HEK293 (cell line): ENCODE data around the gene KLHDC3.

Experiments used
- CTCF ChIA-PET: fragments of 350-600 bp; formaldehyde crosslinking; extraction: SDS; loops from one replicate; lab custom pipeline; 2021; ENCODE audit warnings: antibody characterized with exemption; lab: Yijun Ruan, JAX
- POLR2A ChIA-PET: fragments of 300-600 bp; formaldehyde crosslinking; extraction: SDS; loops from one replicate; lab custom pipeline; 2020; ENCODE audit warnings: antibody characterized with exemption, inconsistent platforms; lab: Yijun Ruan, JAX
- H3K27ac ChIP-seq: fragments of 200-500 bp; sonication (Bioruptor generic); 2 replicates; pipeline ENCODE4 v1.5.1; 2014; ENCODE audit warnings: low read depth, low read length, control low read depth, inconsistent platforms; ENCODE audit errors: extremely low read depth
- H3K36me3 ChIP-seq, 2 experiments: fragments of 200-500 bp in 1 of 2; sonication (Bioruptor generic) in 1 of 2; 1 replicate in 1 of 2; 2 replicates in 1 of 2; pipeline ENCODE4 v1.5.1; 2014 to 2017; ENCODE audit warnings: inconsistent platforms in 2 of 2, low read length in 2 of 2; ENCODE audit not compliant: control insufficient read depth in 2 of 2, insufficient read depth in 1 of 2
- H3K4me1 ChIP-seq: fragments of 200-500 bp; sonication (Bioruptor generic); 2 replicates; pipeline ENCODE4 v1.5.1; 2014; ENCODE audit warnings: mild to moderate bottlenecking, low read length, inconsistent platforms; ENCODE audit not compliant: control insufficient read depth, insufficient read depth
- H3K4me3 ChIP-seq: 2 replicates; pipeline ENCODE4 v1.5.1; 2011; ENCODE audit warnings: low read depth, mild to moderate bottlenecking, control low read depth, low read length, moderate library complexity
- H3K9me3 ChIP-seq: fragments of 200-500 bp; sonication (Bioruptor generic); 2 replicates; pipeline ENCODE4 v1.5.1; 2014; ENCODE audit warnings: low read depth, low read length, inconsistent platforms; ENCODE audit not compliant: control insufficient read depth, insufficient read depth
- HIC1 ChIP-seq: fragments of 450-650 bp; formaldehyde crosslinking; IDR thresholded peaks from 2 replicates; pipeline ENCODE4 v1.5.1; 2016; ENCODE audit warnings: missing biosample characterization, missing genetic modification characterization
- KLF1 ChIP-seq: fragments of 450-650 bp; formaldehyde crosslinking; IDR thresholded peaks from 2 replicates; pipeline ENCODE4 v1.5.1; 2016; ENCODE audit warnings: missing biosample characterization, missing genetic modification characterization
- KLF7 ChIP-seq: fragments of 450-650 bp; formaldehyde crosslinking; IDR thresholded peaks from 2 replicates; pipeline ENCODE4 v1.5.1; 2016; ENCODE audit warnings: missing biosample characterization, missing genetic modification characterization, borderline replicate concordance
- MEIS1 ChIP-seq: sonication (generic); formaldehyde crosslinking; IDR thresholded peaks from 2 replicates; pipeline ENCODE4 v1.8.1; 2022; ENCODE audit warnings: missing genetic modification reagents, mild to moderate bottlenecking, borderline replicate concordance
- ZNF341 ChIP-seq: fragments of 450-650 bp; formaldehyde crosslinking; IDR thresholded peaks from 2 replicates; pipeline ENCODE4; 2016; ENCODE audit warnings: low read depth, missing biosample characterization, missing genetic modification characterization
- ZNF423 ChIP-seq: fragments of 450-650 bp; formaldehyde crosslinking; IDR thresholded peaks from 2 replicates; pipeline ENCODE4 v1.5.1; 2016; ENCODE audit warnings: missing biosample characterization, missing genetic modification characterization
- ZNF777 ChIP-seq: fragments of 450-650 bp; formaldehyde crosslinking; IDR thresholded peaks from 2 replicates; pipeline ENCODE4 v1.5.1; 2017; ENCODE audit warnings: missing biosample characterization, missing genetic modification characterization, borderline replicate concordance
- ZNF785 ChIP-seq: fragments of 450-650 bp; formaldehyde crosslinking; IDR thresholded peaks from 2 replicates; pipeline ENCODE4 v1.5.1; 2016; ENCODE audit warnings: missing biosample characterization, missing genetic modification characterization
- ZNF843 ChIP-seq: fragments of 450-650 bp; formaldehyde crosslinking; IDR thresholded peaks from 2 replicates; pipeline ENCODE4 v1.5.1; 2016; ENCODE audit warnings: missing biosample characterization, missing genetic modification characterization
- ZSCAN30 ChIP-seq: fragments of 450-650 bp; IDR thresholded peaks from 2 replicates; pipeline ENCODE4 v1.5.1; 2018; ENCODE audit warnings: missing biosample characterization, mild to moderate bottlenecking, missing genetic modification characterization, moderate library complexity
- TF ChIP-seq, protein P1 (sequence below): fragments of 450-650 bp; formaldehyde crosslinking; IDR thresholded peaks from 2 replicates; pipeline ENCODE4 v1.5.1; 2016; ENCODE audit warnings: missing biosample characterization, missing genetic modification characterization
- TF ChIP-seq, protein P2 (sequence below): fragments of 450-650 bp; formaldehyde crosslinking; IDR thresholded peaks from 2 replicates; pipeline ENCODE4 v1.5.1; 2016; ENCODE audit warnings: missing biosample characterization, missing genetic modification characterization, low read depth
- TF ChIP-seq, protein P3 (sequence below): sonication (generic); formaldehyde crosslinking; IDR thresholded peaks from 2 replicates; pipeline ENCODE4 v1.8.1; 2022; ENCODE audit warnings: mild to moderate bottlenecking, moderate library complexity, missing genetic modification reagents
- TF ChIP-seq, protein P4 (sequence below): fragments of 450-650 bp; formaldehyde crosslinking; IDR thresholded peaks from 2 replicates; pipeline ENCODE4 v1.5.1; 2017; ENCODE audit warnings: missing biosample characterization, missing genetic modification characterization

The KLHDC3 gene

GRCh38 chr6:43047998-43048397 lies 33.9 kb downstream of the KLHDC3 start:
- TF ChIP-seq ZNF341 (tag by site-specific recombination) (no peak), ZNF843 (tag by site-specific recombination) (no peak), KLF7 (tag by site-specific recombination) (no peak), ZNF423 (tag by site-specific recombination) (no peak), HIC1 (no peak), ZSCAN30 (tag by site-specific recombination) (no peak), KLF1 (tag by site-specific recombination) (no peak)
- TF ChIP-seq, protein P1, sequence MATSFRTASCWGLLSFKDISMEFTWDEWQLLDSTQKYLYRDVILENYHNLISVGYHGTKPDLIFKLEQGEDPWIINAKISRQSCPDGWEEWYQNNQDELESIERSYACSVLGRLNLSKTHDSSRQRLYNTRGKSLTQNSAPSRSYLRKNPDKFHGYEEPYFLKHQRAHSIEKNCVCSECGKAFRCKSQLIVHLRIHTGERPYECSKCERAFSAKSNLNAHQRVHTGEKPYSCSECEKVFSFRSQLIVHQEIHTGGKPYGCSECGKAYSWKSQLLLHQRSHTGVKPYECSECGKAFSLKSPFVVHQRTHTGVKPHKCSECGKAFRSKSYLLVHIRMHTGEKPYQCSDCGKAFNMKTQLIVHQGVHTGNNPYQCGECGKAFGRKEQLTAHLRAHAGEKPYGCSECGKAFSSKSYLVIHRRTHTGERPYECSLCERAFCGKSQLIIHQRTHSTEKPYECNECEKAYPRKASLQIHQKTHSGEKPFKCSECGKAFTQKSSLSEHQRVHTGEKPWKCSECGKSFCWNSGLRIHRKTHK (tag by site-specific recombination), result no peak
- TF ChIP-seq, protein P2, sequence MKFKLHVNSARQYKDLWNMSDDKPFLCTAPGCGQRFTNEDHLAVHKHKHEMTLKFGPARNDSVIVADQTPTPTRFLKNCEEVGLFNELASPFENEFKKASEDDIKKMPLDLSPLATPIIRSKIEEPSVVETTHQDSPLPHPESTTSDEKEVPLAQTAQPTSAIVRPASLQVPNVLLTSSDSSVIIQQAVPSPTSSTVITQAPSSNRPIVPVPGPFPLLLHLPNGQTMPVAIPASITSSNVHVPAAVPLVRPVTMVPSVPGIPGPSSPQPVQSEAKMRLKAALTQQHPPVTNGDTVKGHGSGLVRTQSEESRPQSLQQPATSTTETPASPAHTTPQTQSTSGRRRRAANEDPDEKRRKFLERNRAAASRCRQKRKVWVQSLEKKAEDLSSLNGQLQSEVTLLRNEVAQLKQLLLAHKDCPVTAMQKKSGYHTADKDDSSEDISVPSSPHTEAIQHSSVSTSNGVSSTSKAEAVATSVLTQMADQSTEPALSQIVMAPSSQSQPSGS (tag by site-specific recombination), result no peak
- TF ChIP-seq, protein P3, sequence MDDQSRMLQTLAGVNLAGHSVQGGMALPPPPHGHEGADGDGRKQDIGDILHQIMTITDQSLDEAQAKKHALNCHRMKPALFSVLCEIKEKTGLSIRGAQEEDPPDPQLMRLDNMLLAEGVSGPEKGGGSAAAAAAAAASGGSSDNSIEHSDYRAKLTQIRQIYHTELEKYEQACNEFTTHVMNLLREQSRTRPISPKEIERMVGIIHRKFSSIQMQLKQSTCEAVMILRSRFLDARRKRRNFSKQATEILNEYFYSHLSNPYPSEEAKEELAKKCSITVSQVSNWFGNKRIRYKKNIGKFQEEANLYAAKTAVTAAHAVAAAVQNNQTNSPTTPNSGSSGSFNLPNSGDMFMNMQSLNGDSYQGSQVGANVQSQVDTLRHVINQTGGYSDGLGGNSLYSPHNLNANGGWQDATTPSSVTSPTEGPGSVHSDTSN (CRISPR knock-in tag), result no peak
- Histone ChIP-seq H3K9me3 (no peaks in the 10 kb centered on the region), H3K36me3 (peaks cover 10 to 87% of the 10 kb centered on the region in 2 experiments; a peak in 2 of 3 replicates), H3K27ac (no peak overlapping the region), H3K4me1 (no peaks in the 10 kb centered on the region), H3K4me3 (no peak overlapping the region)
- CTCF ChIA-PET, result interaction anchor here (0.6 to 2.0 kb wide), 3 partner anchors 21 to 146 kb away, joined by 3 to 16 read pairs (median 3); no protein-coding TSS in a partner anchor
- POLR2A ChIA-PET, result interaction anchor here (1.1 to 3.5 kb wide), 3 partner anchors 11 to 119 kb away, joined by 3 to 15 read pairs (median 4); partner anchors contain the start of genes CNPY3, KLC4, MRPL2 and PEX6

GRCh38 chr6:43050981-43051380 lies 36.9 kb downstream of the KLHDC3 start:
- Histone ChIP-seq H3K4me1 (peaks cover 4% of the 10 kb centered on the region), H3K4me3 (no peak overlapping the region), H3K9me3 (no peaks in the 10 kb centered on the region), H3K27ac (no peak overlapping the region), H3K36me3 (peaks cover 13 to 78% of the 10 kb centered on the region in 2 experiments; a peak in 2 of 3 replicates)
- TF ChIP-seq, protein P4, sequence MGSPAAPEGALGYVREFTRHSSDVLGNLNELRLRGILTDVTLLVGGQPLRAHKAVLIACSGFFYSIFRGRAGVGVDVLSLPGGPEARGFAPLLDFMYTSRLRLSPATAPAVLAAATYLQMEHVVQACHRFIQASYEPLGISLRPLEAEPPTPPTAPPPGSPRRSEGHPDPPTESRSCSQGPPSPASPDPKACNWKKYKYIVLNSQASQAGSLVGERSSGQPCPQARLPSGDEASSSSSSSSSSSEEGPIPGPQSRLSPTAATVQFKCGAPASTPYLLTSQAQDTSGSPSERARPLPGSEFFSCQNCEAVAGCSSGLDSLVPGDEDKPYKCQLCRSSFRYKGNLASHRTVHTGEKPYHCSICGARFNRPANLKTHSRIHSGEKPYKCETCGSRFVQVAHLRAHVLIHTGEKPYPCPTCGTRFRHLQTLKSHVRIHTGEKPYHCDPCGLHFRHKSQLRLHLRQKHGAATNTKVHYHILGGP, result no peak
- TF ChIP-seq ZNF777 (tag by site-specific recombination) (no peak), ZNF785 (no peak), MEIS1 (no peak)
- CTCF ChIA-PET, result interaction anchor here (0.6 to 2.0 kb wide), 3 partner anchors 13 to 93 kb away, joined by 3 to 7 read pairs (median 3); no protein-coding TSS in a partner anchor
- POLR2A ChIA-PET, result interaction anchor here (0.9 to 3.4 kb wide), 5 partner anchors 9 to 37 kb away, joined by 3 to 14 read pairs (median 5); partner anchors contain the start of genes KLC4, KLHDC3, MEA1 and MRPL2
